ENCODE data around the gene GCG.

Gene GCG

DNA sequence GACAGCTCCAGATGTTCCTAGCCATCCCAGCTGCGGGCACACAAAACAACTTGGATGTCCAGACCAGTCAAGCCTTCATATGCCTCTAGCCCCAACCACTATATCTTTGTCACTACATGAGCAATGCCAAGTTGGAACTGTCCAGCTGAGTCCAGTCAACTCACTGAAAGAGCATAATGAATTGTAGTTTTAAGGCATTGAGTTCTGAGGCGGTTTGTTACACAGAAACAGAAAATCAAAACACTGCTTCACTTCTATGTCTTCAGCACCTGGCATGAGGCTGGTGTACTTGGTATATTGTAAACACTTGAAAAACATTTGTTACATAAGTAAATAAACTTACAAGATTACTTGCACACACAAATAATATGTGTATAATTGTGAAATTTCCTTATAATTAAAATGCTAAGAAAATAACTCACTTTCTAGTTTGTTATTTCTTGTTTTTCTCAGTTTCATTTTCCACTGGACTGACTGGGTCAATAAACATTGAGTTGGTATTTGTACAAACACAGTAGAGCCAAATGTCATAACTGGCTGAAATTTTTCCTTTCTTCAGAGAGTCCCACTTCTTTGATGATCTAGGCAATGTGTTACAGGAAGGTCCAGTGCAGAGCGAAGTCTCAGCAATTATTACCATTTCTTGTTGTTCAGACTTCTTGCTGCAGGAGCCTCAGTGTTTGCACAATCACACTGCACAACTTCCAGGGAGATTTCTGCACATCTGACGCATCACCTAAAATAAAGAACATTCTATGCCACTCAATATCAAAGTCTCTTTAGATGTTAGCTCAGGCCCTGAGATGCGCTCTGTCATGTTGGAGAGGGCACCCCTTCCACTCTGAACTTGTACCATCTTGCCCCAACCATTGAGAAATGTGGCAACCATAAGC is 39.8 kb downstream of the GCG start:
- intact Hi-C loops (cut with DNase I; ENCODE audit: low total_unique reads), result no loop called here
- DNase-seq, result no peak

DNA sequence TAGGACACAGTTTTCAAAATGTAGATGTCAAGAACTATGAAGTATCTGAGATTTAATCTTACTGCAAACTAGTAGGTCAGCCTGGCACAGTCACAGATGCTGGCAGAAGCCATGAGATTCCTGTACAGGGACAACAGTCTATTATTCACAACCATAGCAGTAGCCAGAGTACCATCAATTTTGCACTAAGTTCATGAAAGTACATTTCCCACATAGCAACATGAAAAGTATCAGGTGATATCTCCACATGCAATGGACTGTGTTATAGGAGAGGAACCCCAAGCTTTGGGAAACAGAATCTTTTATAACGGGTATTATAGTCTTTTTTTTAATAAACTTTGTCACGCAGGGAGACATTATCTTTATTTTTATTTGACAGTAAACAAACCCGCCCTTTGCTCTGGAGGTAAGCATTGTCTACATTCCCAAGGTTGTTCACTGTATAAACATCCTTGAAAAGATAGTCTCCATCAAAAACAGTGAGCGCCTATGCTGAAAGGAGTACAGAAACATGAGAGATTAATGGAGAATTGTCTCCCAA is 44.6 kb downstream of the GCG start:
- intact Hi-C loops (cut with DNase I; ENCODE audit: low total_unique reads), result no loop called here
- peaks cover 0 to 10% (median 4%) of the 10 kb centered on the region in 4 donors for H3K4me1 ChIP-seq
- no peak overlapping the region for H3K27ac ChIP-seq
- TF ChIP-seq, protein P1, sequence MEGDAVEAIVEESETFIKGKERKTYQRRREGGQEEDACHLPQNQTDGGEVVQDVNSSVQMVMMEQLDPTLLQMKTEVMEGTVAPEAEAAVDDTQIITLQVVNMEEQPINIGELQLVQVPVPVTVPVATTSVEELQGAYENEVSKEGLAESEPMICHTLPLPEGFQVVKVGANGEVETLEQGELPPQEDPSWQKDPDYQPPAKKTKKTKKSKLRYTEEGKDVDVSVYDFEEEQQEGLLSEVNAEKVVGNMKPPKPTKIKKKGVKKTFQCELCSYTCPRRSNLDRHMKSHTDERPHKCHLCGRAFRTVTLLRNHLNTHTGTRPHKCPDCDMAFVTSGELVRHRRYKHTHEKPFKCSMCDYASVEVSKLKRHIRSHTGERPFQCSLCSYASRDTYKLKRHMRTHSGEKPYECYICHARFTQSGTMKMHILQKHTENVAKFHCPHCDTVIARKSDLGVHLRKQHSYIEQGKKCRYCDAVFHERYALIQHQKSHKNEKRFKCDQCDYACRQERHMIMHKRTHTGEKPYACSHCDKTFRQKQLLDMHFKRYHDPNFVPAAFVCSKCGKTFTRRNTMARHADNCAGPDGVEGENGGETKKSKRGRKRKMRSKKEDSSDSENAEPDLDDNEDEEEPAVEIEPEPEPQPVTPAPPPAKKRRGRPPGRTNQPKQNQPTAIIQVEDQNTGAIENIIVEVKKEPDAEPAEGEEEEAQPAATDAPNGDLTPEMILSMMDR (IDR thresholded peaks at IDR 0.05), result no peak
- no peaks in the 10 kb centered on the region for H3K9me3 ChIP-seq
- DNase-seq, result no peak
- no peaks in the 10 kb centered on the region for H3K36me3 ChIP-seq
- no peak overlapping the region for H3K4me3 ChIP-seq
- H3K27me3 ChIP-seq, result no peaks in the 10 kb centered on the region

More for the DNA sequence above, 39.8 kb downstream of the GCG start:
- Histone ChIP-seq H3K9me3 (no peaks in the 10 kb centered on the region), H3K27me3 (no peaks in the 10 kb centered on the region), H3K4me1 (peaks cover 0 to 14% (median 0%) of the 10 kb centered on the region in 4 donors), H3K4me3 (no peak overlapping the region), H3K27ac (no peak overlapping the region), H3K36me3 (no peaks in the 10 kb centered on the region)
- TF ChIP-seq, protein P1 (IDR thresholded peaks at IDR 0.05), result no peak

DNA sequence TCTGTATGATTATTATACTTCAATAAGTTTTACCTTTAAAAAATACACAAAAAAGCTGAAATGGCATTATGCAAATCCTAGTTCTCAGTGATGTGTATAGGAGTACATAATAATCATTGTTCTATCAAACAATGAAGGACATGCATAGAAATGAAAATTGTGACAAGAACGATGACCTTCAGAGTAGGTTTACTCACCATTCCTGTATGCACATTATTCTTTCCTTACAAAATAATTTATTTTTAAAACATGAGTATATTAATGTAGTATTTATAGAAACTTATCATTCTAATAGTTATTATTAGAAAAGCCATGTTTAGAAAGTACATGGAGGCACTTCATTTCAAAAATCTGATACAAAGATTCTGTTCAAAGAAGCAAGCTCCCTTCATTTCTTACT is 45.3 kb downstream of the GCG start:
- no peak for DNase-seq
- Histone ChIP-seq H3K27me3 (no peaks in the 10 kb centered on the region), H3K4me1 (peaks cover 0 to 10% (median 4%) of the 10 kb centered on the region in 4 donors), H3K36me3 (no peaks in the 10 kb centered on the region), H3K27ac (no peak overlapping the region), H3K4me3 (no peak overlapping the region), H3K9me3 (no peaks in the 10 kb centered on the region)
- intact Hi-C loops (cut with DNase I; ENCODE audit: low total_unique reads), result no loop called here
- TF ChIP-seq, protein P1 (IDR thresholded peaks at IDR 0.05), result no peak

DNA sequence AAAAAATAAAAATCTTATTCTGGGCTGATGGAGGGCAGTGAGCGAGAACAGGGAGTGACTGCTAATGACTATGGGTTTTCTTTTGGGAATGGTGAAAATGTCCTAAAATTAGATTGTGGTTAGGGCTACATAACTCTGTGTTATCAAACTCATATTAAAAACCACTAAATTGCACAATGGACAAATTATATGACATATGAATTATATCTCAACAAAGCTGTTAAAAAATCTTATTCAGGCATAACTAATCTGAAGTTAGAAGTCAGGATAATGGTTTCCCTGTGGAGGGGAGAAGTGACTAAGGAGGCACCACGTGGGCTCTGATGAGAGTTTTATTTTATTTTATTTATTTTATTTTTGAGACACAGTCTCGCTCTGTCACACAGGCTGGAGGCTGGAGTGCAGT is 45.9 kb downstream of the GCG start:
- H3K9me3 ChIP-seq, result no peaks in the 10 kb centered on the region
- peaks cover 0 to 10% (median 4%) of the 10 kb centered on the region in 4 donors for H3K4me1 ChIP-seq
- DNase-seq, result no peak
- H3K27ac ChIP-seq, result no peak overlapping the region
- no peaks in the 10 kb centered on the region for H3K36me3 ChIP-seq
- H3K4me3 ChIP-seq, result no peak overlapping the region
- no peaks in the 10 kb centered on the region for H3K27me3 ChIP-seq
- intact Hi-C loops (cut with DNase I; ENCODE audit: low total_unique reads), result no loop called here
- TF ChIP-seq, protein P1 (IDR thresholded peaks at IDR 0.05), result no peak

DNA sequence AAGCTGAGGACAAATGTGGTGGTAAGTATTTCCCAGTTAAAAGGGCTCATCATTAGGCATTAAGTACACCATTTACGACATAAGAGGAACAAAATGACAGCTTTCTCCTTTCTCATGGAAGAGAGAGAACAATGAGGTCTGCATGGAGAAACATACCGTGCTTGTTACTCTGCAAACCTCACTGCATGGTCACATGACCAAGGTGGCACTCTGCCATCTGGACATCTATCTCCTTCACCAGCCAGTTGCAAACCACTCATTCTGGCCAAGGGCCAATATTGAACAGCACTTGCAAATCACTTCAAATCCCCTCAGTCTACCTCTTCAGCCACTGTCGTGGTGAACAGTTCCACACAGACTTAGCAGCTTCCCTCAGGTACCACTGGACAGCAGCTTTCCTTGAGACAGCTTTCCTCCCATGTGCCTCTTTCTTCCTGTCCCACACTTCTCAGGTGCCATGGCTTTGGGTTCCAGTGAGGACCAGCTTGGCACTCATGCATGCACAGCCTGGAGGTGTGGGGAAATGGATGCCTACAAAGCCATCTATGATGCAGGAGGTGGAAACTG is 48.5 kb downstream of the GCG start:
- Histone ChIP-seq H3K4me1 (peaks cover 0 to 10% (median 4%) of the 10 kb centered on the region in 4 donors), H3K4me3 (no peak overlapping the region), H3K27ac (no peak overlapping the region), H3K36me3 (no peaks in the 10 kb centered on the region), H3K9me3 (no peaks in the 10 kb centered on the region), H3K27me3 (no peaks in the 10 kb centered on the region)
- TF ChIP-seq, protein P1 (IDR thresholded peaks at IDR 0.05), result no peak
- no peak for DNase-seq
- intact Hi-C loops (cut with DNase I; ENCODE audit: low total_unique reads), result no loop called here
